ENCODE results near the gene FKBP1B.
"Not testable (repeated sequence)": the region's sequence is repeated elsewhere in the genome, so short reads cannot be mapped to it uniquely, and the experiment has no call there.

FKBP1B gene

GRCh38 chr2:24072259-24072658 lies 22.7 kb downstream of the FKBP1B start:
- DNase-seq: no peak

GRCh38 chr2:24073816-24074215 lies 24.3 kb downstream of the FKBP1B start:
- DNase-seq: no peak

- no peak for DNase-seq
These were observed 25.7 kb downstream of the FKBP1B start for GRCh38 chr2:24075259-24075658.

GRCh38 chr2:24075915-24076848 lies 26.6 kb downstream of the FKBP1B start, which contains the start of gene SF3B6:
Gene SF3B6 (minus strand): TSS chr2:24076326. CDS start chr2:24076229, 97 bp downstream.
- DNase-seq: peak; percentile 99

GRCh38 chr2:24076849-24077534 lies 27.5 kb downstream of the FKBP1B start:
- DNase-seq: no peak

GRCh38 chr2:24077535-24077877 lies 28.0 kb downstream of the FKBP1B start:
- DNase-seq: no peak

GRCh38 chr2:24077879-24078278 lies 28.3 kb downstream of the FKBP1B start:
- DNase-seq: no peak

- DNase-seq: no peak
These were observed 31.2 kb downstream of the FKBP1B start for GRCh38 chr2:24080701-24081100.

- no peak for DNase-seq
These were observed 33.4 kb downstream of the FKBP1B start for GRCh38 chr2:24082787-24083566.

GRCh38 chr2:24083567-24084385 lies 34.2 kb downstream of the FKBP1B start:
- DNase-seq: peak; percentile 88

GRCh38 chr2:24084386-24085199 lies 35.1 kb downstream of the FKBP1B start, which contains the start of gene TP53I3:
Gene TP53I3 (minus strand): TSS chr2:24084834. CDS start chr2:24084326, 508 bp downstream.
- peak; percentile 91 for DNase-seq

GRCh38 chr2:24085200-24085489 lies 35.6 kb downstream of the FKBP1B start:
- DNase-seq: no peak

- no peak for DNase-seq
These were observed 36.7 kb downstream of the FKBP1B start for GRCh38 chr2:24086241-24086640.

GRCh38 chr2:24087032-24087431 lies 37.5 kb downstream of the FKBP1B start:
- DNase-seq: no peak

- DNase-seq: no peak
These were observed 39.3 kb downstream of the FKBP1B start for GRCh38 chr2:24088821-24089359.

GRCh38 chr2:24093270-24093669 lies 43.7 kb downstream of the FKBP1B start:
- DNase-seq: not testable (repeated sequence)

- DNase-seq: not testable (repeated sequence)
These were observed 45.7 kb downstream of the FKBP1B start for GRCh38 chr2:24095171-24095677.

- not testable (repeated sequence) for DNase-seq
These were observed 51.2 kb downstream of the FKBP1B start for GRCh38 chr2:24100732-24101131.

- DNase-seq: no peak
These were observed 52.5 kb downstream of the FKBP1B start for GRCh38 chr2:24101992-24102391.

- no peak for DNase-seq
These were observed 53.1 kb downstream of the FKBP1B start for GRCh38 chr2:24102677-24103076.

Data from fibroblast of skin of scalp (primary cell).